K562 (cell line): ENCODE data around the gene PHYKPL. TPM values are rescaled to one million over a fixed set of nuclear protein-coding genes. Genes with fewer than 3 reads are reported as not detected.

Experiments used
- ATAC-seq: fragments of 200-7000 bp; cut with Tn5 transposase; 3 replicates; pipeline ENCODE4 v1.9.1; 2020; ENCODE audit warnings: moderate library complexity
- BruUV-seq: library from RNA; stranded (reverse); fragments of 400-500 nt; replicated peaks from 2 replicates; lab custom pipeline; 2021; lab: Mats Ljungman, UMichigan
- CTCF ChIA-PET: fragments of 300-600 bp; formaldehyde crosslinking; extraction: SDS; loops from one replicate; lab custom pipeline; 2021; ENCODE audit warnings: low intra/inter-chr PET ratio; lab: Yijun Ruan, JAX
- POLR2A ChIA-PET: fragments of 300-600, 350-650 bp; sonication (Branson Sonifier 250); formaldehyde crosslinking; extraction: SDS; loops from one replicate; lab custom pipeline; 2021; ENCODE audit warnings: antibody characterized with exemption, inconsistent platforms; lab: Yijun Ruan, JAX
- DNase-seq, 4 experiments: peaks; one replicate each; pipeline versions ENCODE4 v3.0.0 to v3.0.0-alpha.2; 2011 to 2018; ENCODE audit warnings: low spot score in 3 of 4, mixed read lengths in 3 of 4; ENCODE audit errors: extremely low read depth in 1 of 4
- FAIRE-seq: peaks from 2 replicates; lab custom pipeline; 2011; peaks lifted over from hg19 to GRCh38; lab: Jason Lieb, UNC
- H2AFZ ChIP-seq: 2 replicates; pipeline ENCODE4 v1.6.0; 2011; ENCODE audit warnings: low read depth, low read length, control low read depth, inconsistent platforms
- H3K27ac ChIP-seq: fragments of 200-600 bp; 3 replicates; pipeline ENCODE4 v1.8.0; 2011; ENCODE audit warnings: low read depth, mild to moderate bottlenecking, control low read depth, inconsistent platforms, low read length, moderate library complexity, mixed read lengths; ENCODE audit errors: extremely low read depth
- H3K27me3 ChIP-seq, 2 experiments: fragments of 300-600 bp in 1 of 2; 2 replicates in 1 of 2; 3 replicates in 1 of 2; pipeline versions ENCODE4 v1.6.0 to v1.8.0; 2011; ENCODE audit warnings: inconsistent platforms in 2 of 2, low read length in 2 of 2, mild to moderate bottlenecking in 1 of 2, mixed read lengths in 1 of 2, moderate library complexity in 1 of 2; ENCODE audit not compliant: control insufficient read depth in 2 of 2, insufficient read depth in 2 of 2
- H3K36me3 ChIP-seq: fragments of 300-600 bp; 3 replicates; pipeline ENCODE4 v1.8.0; 2011; ENCODE audit warnings: mild to moderate bottlenecking, low read length, inconsistent platforms; ENCODE audit not compliant: control insufficient read depth, insufficient read depth
- H3K4me1 ChIP-seq, 2 experiments: fragments of 200-600 bp in 1 of 2; replicated peaks in 1 of 2; 2 replicates in 1 of 2; 3 replicates in 1 of 2; pipeline versions ENCODE4 v1.5.1 to v1.8.0; 2011; ENCODE audit warnings: inconsistent platforms in 2 of 2, low read length in 2 of 2, mild to moderate bottlenecking in 1 of 2, mixed read lengths in 1 of 2, moderate library complexity in 1 of 2; ENCODE audit not compliant: control insufficient read depth in 2 of 2, insufficient read depth in 2 of 2
- H3K4me2 ChIP-seq: 2 replicates; pipeline ENCODE4 v1.6.1; 2011; ENCODE audit warnings: low read length, control low read depth, inconsistent platforms, mixed read lengths; ENCODE audit not compliant: insufficient read depth
- H3K4me3 ChIP-seq: fragments of 200-600 bp; sonication (generic), shearing (Covaris generic); 2 replicates; pipeline ENCODE4 v1.5.1; 2016; ENCODE audit warnings: control low read depth, inconsistent platforms
- H3K79me2 ChIP-seq: fragments of 200-600 bp; 3 replicates; pipeline ENCODE4 v1.8.0; 2011; ENCODE audit warnings: low read length, inconsistent platforms; ENCODE audit not compliant: control insufficient read depth, insufficient read depth
- H3K9ac ChIP-seq, 2 experiments: 2 replicates each; pipeline versions ENCODE4 v1.6.0 to v1.6.1; 2011; ENCODE audit warnings: low read depth in 2 of 2, low read length in 2 of 2, control low read depth in 1 of 2, inconsistent platforms in 1 of 2, mild to moderate bottlenecking in 1 of 2, mixed read lengths in 1 of 2; ENCODE audit not compliant: insufficient read depth in 1 of 2
- H3K9me1 ChIP-seq: one replicate; pipeline ENCODE4 v1.6.0; 2011; ENCODE audit warnings: inconsistent platforms, mild to moderate bottlenecking, low read length, moderate library complexity; ENCODE audit not compliant: control insufficient read depth, insufficient read depth
- H3K9me3 ChIP-seq: replicated peaks from 2 replicates; pipeline ENCODE4 v1.5.1; 2011; ENCODE audit warnings: low read depth, low read length, inconsistent platforms; ENCODE audit not compliant: control insufficient read depth, insufficient read depth
- H4K20me1 ChIP-seq: replicated peaks from 2 replicates; pipeline ENCODE4 v1.6.1; 2011; ENCODE audit warnings: low read length, inconsistent platforms, mixed read lengths; ENCODE audit not compliant: control insufficient read depth, insufficient read depth
- E2F6 ChIP-seq, 2 experiments: IDR thresholded peaks; 2 replicates each; pipeline ENCODE4 v1.6.1; 2011; ENCODE audit warnings: borderline replicate concordance in 1 of 2, control low read depth in 1 of 2, low read depth in 1 of 2, low read length in 1 of 2, mild to moderate bottlenecking in 1 of 2, mixed read lengths in 1 of 2, moderate library complexity in 1 of 2; ENCODE audit not compliant: insufficient read depth in 1 of 2, insufficient read length in 1 of 2, poor library complexity in 1 of 2, severe bottlenecking in 1 of 2; ENCODE audit errors: extremely low read depth in 1 of 2
- ESRRA ChIP-seq: fragments of 450-650 bp; IDR thresholded peaks from 2 replicates; pipeline ENCODE4 v1.6.1; 2014; ENCODE audit warnings: low read depth, mild to moderate bottlenecking, moderate library complexity, borderline replicate concordance
- ILF3 ChIP-seq: fragments of 450-650 bp; IDR thresholded peaks from 2 replicates; pipeline ENCODE4 v1.6.1; 2018; ENCODE audit warnings: antibody characterized with exemption, mild to moderate bottlenecking, moderate library complexity, borderline replicate concordance
- KLF16 ChIP-seq: IDR thresholded peaks from 2 replicates; pipeline ENCODE4 v1.6.1; 2016; ENCODE audit warnings: antibody characterized with exemption
- LARP7 ChIP-seq: fragments of 450-650 bp; IDR thresholded peaks from 2 replicates; pipeline ENCODE4 v1.6.1; 2016
- MEIS2 ChIP-seq: fragments of 450-650 bp; IDR thresholded peaks from 2 replicates; pipeline ENCODE4 v1.6.1; 2014; ENCODE audit warnings: mild to moderate bottlenecking; ENCODE audit not compliant: partially characterized antibody
- RB1 ChIP-seq: fragments of 450-650 bp; IDR thresholded peaks from 2 replicates; pipeline ENCODE4 v1.6.1; 2017; ENCODE audit warnings: low read depth, mild to moderate bottlenecking
- RBM17 ChIP-seq: fragments of 200-400 bp; formaldehyde crosslinking; IDR thresholded peaks from 2 replicates; pipeline ENCODE4 v1.6.1; 2017; ENCODE audit warnings: low read depth, mild to moderate bottlenecking, low read length, borderline replicate concordance
- ZNF445 ChIP-seq: fragments of 250-450 bp; sonication (Bioruptor Pico); IDR thresholded peaks from 2 replicates; pipeline ENCODE4 v1.4.0; 2020; ENCODE audit warnings: low read depth, mild to moderate bottlenecking, moderate library complexity
- WGBS: fragments of 100-300 bp; shearing (Covaris generic); methylation state at CpG from one replicate; pipeline ENCODE4 v1.1.6; 2016; ENCODE audit warnings: low coverage, mixed read lengths; ENCODE audit not compliant: insufficient coverage; ENCODE audit errors: missing lambda C conversion rate; 5-methylcytosine and 5-hydroxymethylcytosine counted together
- in situ Hi-C: fragments of 300-500 bp; cut with MboI; formaldehyde crosslinking; loops from 4 replicates; pipeline ENCODE4 v1.15.0; 2018; ENCODE audit warnings: inconsistent platforms, mixed read lengths
- intact Hi-C: fragments of 100-400 bp; cut with micrococcal nuclease; formaldehyde crosslinking; loops from 2 replicates; pipeline ENCODE4 v1.14.2; 2022
- polyA plus RNA-seq, 8 experiments: library from polyadenylated mRNA; depleted of rRNA in 4 of 8; stranded (reverse) in 5 of 8; unstranded in 3 of 8; fragments of >200 nt; fragmentation: Nextera tagmentation in 2 of 8; fragmentation: Illumina TruSeq in 1 of 8; extraction: Ambion mirVana in 2 of 8; extraction: Trizol in 1 of 8; gene quantifications; 2 replicates each; pipeline versions ENCODE4 v1.2.1 to v1.2.3, GENCODE V29; 2011 to 2014; ENCODE audit warnings: inconsistent platforms in 1 of 8, missing spikeins in 1 of 8
- total RNA-seq, 7 experiments: library from RNA; depleted of rRNA in 6 of 7; stranded (reverse); fragments of >200 nt in 6 of 7; fragmentation: Illumina TruSeq in 2 of 7; extraction: Trizol in 2 of 7; gene quantifications; 2 replicates each; pipeline versions ENCODE4 v1.2.1 to v1.2.3, GENCODE V29; 2011 to 2021; ENCODE audit warnings: low replicate concordance in 1 of 7
- TF ChIP-seq, protein P1 (sequence below): sonication (generic); IDR thresholded peaks from 2 replicates; pipeline ENCODE4 v1.6.1; 2016
- TF ChIP-seq, protein P2 (sequence below): IDR thresholded peaks from 2 replicates; pipeline ENCODE4 v1.6.1; 2011; ENCODE audit warnings: borderline replicate concordance, low read depth, mild to moderate bottlenecking, moderate library complexity, low read length; ENCODE audit not compliant: insufficient read depth, poor library complexity, severe bottlenecking
- TF ChIP-seq, protein P3 (sequence below): sonication (generic); formaldehyde crosslinking; IDR thresholded peaks from 2 replicates; pipeline ENCODE4 v1.8.0; 2022; ENCODE audit warnings: mild to moderate bottlenecking, missing genetic modification reagents
- TF ChIP-seq, protein P4 (sequence below): fragments of 250-450 bp; sonication (Bioruptor Pico); IDR thresholded peaks from 2 replicates; pipeline ENCODE4 v1.5.0; 2021; ENCODE audit warnings: mild to moderate bottlenecking, moderate library complexity

PHYKPL gene
- total and polyA plus RNA-seq, 9 of the 15 experiments (the other 6 are each of a cell fraction or from before 2014, with no cell fraction given) = 4.7 to 34.7 (median 18.6) TPM

GRCh38 chr5:178196986-178197385, 35.6 kb downstream of the PHYKPL start:
- ATAC-seq (peak; percentile 94), FAIRE-seq (peak; percentile 89), DNase-seq (peak; percentile 62 to 70 (median 66))
- Histone ChIP-seq H3K79me2 (no peaks in the 10 kb centered on the region), H3K4me1 (peaks cover 0 to 8% of the 10 kb centered on the region in 2 experiments; a peak in 3 of 5 replicates), H3K9me1 (no peaks in the 10 kb centered on the region), H3K36me3 (no peaks in the 10 kb centered on the region), H3K27ac (no peak overlapping the region), H4K20me1 (no peaks in the 10 kb centered on the region), H3K27me3 (peaks cover 5 to 16% of the 10 kb centered on the region in 2 experiments; a peak in 3 of 5 replicates), H3K4me3 (no peak overlapping the region), H3K9ac (no peak overlapping the region), H3K4me2 (no peak overlapping the region), H3K9me3 (no peaks in the 10 kb centered on the region; the same call in 1 of the 2 replicates), H2AFZ (no peak overlapping the region)
- in situ Hi-C loops = no loop called here
- intact Hi-C loops = no loop called here
- no TSS peak for BruUV-seq
- WGBS = 70% methylated on average over 8 of the region's 8 CpGs
- ChIA-PET POLR2A (interaction anchor here (0.6 to 2.0 kb wide), 5 partner anchors 9 to 70 kb away, joined by 3 to 11 read pairs (median 5); no protein-coding TSS in a partner anchor), CTCF (no interaction called here)
- TF ChIP-seq RBM17 (no peak), MEIS2 (peak; percentile 23), ILF3 (no peak), E2F6 (IDR thresholded peaks at IDR 0.05; ENCODE audit: borderline replicate concordance in 1 of 2, extremely low read depth in 1 of 2, insufficient read depth in 1 of 2, insufficient read length in 1 of 2, low read depth in 1 of 2, low read length in 1 of 2, poor library complexity in 1 of 2, severe bottlenecking in 1 of 2) (no peak), KLF16 (peak; percentile 31; the same call in 1 of the 2 replicates), ZNF445 (CRISPR knock-in tag) (no peak), LARP7 (no peak), ESRRA (peak; percentile 68), RB1 (peak; percentile 27; the same call in 1 of the 2 replicates)
- TF ChIP-seq, protein P1, sequence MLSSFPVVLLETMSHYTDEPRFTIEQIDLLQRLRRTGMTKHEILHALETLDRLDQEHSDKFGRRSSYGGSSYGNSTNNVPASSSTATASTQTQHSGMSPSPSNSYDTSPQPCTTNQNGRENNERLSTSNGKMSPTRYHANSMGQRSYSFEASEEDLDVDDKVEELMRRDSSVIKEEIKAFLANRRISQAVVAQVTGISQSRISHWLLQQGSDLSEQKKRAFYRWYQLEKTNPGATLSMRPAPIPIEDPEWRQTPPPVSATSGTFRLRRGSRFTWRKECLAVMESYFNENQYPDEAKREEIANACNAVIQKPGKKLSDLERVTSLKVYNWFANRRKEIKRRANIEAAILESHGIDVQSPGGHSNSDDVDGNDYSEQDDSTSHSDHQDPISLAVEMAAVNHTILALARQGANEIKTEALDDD = no peak
- TF ChIP-seq, protein P2, sequence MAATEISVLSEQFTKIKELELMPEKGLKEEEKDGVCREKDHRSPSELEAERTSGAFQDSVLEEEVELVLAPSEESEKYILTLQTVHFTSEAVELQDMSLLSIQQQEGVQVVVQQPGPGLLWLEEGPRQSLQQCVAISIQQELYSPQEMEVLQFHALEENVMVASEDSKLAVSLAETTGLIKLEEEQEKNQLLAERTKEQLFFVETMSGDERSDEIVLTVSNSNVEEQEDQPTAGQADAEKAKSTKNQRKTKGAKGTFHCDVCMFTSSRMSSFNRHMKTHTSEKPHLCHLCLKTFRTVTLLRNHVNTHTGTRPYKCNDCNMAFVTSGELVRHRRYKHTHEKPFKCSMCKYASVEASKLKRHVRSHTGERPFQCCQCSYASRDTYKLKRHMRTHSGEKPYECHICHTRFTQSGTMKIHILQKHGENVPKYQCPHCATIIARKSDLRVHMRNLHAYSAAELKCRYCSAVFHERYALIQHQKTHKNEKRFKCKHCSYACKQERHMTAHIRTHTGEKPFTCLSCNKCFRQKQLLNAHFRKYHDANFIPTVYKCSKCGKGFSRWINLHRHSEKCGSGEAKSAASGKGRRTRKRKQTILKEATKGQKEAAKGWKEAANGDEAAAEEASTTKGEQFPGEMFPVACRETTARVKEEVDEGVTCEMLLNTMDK = peak; percentile 66
- TF ChIP-seq, protein P3, sequence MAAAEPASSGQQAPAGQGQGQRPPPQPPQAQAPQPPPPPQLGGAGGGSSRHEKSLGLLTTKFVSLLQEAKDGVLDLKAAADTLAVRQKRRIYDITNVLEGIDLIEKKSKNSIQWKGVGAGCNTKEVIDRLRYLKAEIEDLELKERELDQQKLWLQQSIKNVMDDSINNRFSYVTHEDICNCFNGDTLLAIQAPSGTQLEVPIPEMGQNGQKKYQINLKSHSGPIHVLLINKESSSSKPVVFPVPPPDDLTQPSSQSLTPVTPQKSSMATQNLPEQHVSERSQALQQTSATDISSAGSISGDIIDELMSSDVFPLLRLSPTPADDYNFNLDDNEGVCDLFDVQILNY (CRISPR knock-in tag) = no peak
- TF ChIP-seq, protein P4, sequence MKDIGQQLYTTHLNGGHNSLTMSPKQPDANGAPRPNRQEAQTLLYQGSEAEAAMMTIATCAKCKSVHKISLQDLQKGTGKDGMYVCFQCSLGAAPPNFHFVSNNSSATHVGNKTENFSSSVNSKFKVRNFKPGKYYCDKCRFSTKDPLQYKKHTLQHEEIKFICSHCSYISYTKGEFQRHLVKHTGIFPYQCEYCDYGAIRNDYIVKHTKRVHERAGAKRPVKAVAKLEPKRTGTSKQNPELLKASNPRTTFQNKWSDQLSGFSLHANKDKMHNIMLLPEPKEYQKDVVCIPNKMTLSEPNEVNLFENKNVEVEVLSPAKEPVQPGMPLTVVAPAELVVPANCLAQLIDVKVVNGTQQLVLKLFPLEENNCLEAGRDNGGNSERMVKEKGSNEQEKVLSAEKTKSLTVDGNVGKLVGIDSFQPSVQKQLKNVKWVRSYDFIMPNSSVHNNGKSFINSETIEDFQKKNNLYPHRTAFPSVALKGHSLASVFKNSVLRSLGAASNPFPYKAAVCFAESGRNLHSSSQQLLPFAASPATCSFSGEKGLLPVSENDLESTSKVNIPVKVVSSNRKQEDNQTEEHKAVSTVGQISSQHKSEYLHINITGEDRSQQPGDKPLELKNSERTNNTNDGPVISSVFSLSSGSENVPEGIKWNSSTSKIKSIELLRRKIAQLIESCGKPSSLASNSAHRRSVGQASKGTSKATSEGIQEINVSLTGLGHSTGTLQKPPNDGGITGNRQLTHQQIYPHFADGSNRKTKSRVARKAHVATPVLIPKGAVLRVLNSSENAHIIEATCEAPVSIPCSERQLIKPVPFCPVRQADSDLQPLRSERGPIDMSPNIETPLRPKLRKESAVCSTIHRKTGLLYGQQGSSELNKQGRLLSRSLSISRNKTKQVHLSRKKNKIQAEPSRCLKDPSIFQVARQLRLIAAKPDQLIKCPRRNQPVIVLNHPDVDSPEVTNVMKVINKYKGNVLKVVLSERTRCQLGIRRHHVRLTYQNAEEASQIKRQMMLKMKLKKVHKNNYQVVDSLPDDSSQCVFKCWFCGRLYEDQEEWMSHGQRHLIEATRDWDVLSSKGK (CRISPR knock-in tag) = no peak
